DMS 273 treated with DMSO at 0.1 percent for 48 hours (cell line): ENCODE measurements around the gene ERBIN.
"Not testable (repeated sequence)": the region's sequence is repeated elsewhere in the genome, so short reads cannot be mapped to it uniquely, and the experiment has no call there.

Experiments
- DNase-seq: peaks from one replicate; lab custom pipeline; 2025; lab: John Stamatoyannopoulos, UW

ERBIN gene, protein sequence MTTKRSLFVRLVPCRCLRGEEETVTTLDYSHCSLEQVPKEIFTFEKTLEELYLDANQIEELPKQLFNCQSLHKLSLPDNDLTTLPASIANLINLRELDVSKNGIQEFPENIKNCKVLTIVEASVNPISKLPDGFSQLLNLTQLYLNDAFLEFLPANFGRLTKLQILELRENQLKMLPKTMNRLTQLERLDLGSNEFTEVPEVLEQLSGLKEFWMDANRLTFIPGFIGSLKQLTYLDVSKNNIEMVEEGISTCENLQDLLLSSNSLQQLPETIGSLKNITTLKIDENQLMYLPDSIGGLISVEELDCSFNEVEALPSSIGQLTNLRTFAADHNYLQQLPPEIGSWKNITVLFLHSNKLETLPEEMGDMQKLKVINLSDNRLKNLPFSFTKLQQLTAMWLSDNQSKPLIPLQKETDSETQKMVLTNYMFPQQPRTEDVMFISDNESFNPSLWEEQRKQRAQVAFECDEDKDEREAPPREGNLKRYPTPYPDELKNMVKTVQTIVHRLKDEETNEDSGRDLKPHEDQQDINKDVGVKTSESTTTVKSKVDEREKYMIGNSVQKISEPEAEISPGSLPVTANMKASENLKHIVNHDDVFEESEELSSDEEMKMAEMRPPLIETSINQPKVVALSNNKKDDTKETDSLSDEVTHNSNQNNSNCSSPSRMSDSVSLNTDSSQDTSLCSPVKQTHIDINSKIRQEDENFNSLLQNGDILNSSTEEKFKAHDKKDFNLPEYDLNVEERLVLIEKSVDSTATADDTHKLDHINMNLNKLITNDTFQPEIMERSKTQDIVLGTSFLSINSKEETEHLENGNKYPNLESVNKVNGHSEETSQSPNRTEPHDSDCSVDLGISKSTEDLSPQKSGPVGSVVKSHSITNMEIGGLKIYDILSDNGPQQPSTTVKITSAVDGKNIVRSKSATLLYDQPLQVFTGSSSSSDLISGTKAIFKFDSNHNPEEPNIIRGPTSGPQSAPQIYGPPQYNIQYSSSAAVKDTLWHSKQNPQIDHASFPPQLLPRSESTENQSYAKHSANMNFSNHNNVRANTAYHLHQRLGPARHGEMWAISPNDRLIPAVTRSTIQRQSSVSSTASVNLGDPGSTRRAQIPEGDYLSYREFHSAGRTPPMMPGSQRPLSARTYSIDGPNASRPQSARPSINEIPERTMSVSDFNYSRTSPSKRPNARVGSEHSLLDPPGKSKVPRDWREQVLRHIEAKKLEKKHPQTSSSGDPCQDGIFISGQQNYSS (N-terminal part only)

DNA sequence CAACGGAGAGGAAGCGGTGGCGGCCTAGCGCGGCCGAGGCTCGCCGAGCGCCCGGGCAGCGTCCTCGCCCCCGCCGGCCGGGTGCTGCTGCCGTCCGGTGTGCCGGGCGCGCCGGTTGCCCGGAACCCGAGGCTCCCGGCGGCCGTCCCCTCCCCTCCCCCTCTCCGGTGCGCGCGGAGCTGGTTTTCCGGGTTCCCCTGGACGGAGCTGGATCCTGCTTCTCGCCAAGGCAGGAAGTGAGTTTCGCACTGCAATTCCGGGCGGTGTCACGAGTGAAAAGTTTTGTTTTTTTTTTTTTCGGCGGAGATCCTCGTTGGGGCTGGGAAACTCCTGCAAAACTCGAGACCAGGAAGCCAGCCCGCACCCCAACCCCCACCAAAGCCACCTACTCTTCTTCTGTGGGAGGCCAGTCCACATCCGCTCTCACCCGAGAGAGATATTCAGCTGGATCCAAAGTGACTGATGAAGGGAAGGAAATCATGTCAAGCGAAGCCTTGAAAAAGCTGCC lies at the start of gene ERBIN:
Gene ERBIN (plus strand): TSS at position 300 of the 508 bp plus-strand sequence. CDS start 66,144 bp downstream, outside the sequence.
- DNase-seq = peak; percentile 15

DNA sequence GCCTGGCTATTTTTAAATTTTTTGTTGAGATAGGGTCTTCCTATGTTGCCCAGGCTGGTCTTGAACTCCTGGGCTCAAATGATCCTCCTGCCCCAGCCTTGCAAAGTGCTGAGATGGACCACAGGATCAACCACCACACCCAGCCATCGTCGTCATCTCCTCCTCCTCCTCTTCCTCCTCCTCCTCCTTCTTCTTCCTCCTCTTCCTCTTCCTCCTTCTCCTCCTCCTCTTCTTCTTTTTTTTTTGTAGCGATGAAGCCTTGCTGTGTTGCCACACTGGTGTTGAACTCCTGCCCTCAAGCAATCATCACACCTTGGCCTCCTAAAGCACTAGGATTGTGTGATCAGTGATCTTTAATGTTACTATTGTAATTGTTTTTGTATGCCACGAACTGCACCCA lies 49.4 kb upstream of the ERBIN start:
- no peak for DNase-seq

DNA sequence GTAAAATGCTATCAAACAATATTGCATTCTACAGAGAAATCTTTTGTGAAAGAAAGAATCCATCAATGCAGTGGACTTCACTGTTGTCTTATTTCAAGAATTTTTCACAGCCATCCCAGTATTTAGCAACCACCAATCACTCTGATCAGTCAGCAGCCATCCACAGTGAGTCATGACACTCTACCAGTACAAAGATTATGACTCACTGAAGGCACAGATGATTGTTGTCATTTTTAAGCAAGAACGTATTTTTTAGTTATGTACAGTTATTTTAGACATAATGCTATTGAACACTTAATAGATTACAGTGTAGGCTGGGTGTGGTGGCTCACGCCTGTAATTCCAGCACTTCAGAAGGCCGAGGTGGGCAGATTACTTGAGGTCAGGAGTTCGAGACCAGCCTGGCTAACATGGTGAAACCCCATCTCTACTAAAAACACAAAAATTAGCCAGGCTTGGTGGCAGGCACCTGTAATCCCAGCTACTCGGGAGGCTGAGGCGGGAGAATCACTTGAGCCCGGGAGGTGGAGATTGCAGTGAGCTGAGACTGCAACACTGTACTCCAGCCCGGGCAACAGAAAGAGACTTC lies 46.6 kb upstream of the ERBIN start:
- DNase-seq = not testable (repeated sequence)

DNA sequence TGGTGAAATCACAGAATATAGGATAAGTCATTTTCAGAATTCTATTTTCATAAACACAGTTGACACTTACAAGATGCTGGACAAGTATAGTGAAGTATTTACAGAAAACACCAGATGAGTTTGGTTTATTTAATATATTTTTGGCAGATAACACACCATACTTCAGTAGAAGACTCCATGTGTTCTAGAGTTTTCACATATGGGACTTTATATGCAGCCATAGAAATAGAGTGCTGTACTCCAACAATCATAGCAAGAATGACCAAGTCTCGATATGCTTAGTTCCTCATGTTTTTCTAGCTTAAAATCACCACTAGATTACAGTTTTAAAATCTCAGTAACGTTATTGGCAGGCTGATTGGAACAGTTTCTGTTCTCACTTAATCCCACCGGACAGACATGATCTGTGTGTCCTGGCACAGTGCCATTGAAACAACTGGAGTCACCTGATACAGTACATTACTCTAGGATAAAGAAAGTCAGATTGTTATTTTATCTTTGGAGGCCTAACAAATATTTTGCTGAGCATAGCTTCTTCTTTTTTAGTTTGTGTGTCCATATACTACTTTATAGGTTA lies 45.8 kb upstream of the ERBIN start:
- DNase-seq = no peak

DNA sequence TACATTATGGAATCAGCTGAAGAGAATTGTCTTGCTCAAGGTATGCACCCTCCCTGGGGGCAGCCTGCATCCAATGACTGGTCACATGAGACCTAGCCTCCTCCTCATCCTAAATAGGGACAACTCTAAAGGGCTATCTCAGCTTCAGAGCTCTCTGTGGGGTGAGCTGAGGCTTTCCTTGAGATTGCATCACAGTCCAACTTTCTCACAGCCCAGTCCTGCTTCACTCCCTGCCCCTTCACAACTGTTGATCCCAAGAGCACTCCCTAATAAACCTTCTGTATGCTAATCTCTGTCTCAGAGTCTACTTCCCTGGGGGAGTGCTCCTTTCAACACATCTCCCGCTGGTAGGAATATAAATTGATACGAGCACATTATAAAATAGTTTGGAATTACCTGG lies 44.1 kb upstream of the ERBIN start:
- no peak for DNase-seq

DNA sequence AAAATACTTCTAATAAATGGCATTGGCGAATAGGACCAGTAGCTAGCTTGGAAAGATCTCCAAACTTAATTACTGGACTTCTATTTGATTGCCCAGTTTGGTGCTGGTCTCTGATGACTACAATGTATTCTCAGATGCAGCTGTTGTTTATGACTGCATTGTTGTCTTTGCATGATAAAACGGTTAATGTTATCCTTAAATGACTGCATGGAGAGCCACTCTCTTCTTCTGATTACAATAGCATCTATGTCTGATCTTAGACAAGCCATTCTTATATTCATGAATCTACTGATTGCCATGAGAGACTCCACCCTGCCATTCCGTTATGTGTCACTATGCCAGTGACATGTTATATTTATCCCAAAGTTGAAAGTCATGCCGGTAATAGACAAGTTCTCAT lies 42.9 kb upstream of the ERBIN start:
- no peak for DNase-seq

DNA sequence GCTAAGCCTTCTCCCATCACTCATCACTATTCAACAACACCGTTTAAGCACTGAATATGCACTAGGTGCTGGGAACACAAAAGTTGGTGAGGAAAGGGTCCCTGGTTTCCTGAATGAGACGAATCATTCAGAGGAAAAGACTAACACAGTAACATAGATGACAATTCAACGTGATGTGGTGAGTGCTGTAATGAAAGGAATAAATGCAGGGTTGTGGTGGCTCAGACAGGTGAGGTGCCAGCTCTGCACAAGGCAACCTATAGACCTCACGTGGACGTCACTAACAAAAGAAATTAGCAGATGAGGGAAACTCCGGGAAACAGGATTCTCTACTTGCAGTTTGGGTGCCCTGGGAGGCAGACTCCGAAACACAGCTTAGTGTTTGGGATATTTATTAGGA lies 40.0 kb upstream of the ERBIN start:
- no peak for DNase-seq

DNA sequence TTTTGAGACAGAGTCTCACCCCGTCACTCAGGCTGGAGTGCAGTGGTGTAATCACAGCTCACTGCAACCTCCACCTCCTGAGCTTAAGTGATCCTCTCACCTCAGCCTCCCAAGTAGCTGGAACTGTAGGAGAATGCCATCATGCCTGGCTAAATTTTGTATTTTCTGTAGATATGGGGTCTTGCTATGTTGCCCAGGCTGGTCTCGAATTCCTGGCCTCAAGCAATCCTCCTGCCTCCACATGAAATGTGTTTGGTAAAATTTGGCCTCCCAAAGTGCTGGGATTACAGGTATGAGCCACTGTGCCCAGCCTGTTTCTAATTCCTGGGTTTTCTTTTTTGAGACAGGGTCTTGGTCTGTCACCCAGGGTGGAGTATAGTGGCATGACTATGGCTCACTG lies 34.4 kb upstream of the ERBIN start:
- DNase-seq = not testable (repeated sequence)

DNA sequence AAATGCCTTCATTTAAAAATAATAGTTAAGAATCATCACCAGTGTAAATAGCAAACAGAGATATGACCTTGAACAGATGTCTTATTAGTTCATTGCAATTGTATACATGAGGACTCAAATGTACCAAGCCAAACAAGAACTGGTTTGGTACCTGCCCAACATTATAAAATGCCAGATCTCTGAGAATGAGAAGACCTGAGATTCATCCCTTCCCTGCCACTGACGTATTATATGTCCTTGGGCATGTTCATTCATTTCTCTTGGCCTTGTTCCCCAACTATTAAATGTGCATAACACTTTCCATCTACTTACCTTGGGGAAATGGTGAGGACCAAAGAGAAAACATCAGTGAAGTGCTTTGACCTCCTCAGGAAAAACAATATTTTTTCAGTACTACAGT lies 33.6 kb upstream of the ERBIN start:
- no peak for DNase-seq

DNA sequence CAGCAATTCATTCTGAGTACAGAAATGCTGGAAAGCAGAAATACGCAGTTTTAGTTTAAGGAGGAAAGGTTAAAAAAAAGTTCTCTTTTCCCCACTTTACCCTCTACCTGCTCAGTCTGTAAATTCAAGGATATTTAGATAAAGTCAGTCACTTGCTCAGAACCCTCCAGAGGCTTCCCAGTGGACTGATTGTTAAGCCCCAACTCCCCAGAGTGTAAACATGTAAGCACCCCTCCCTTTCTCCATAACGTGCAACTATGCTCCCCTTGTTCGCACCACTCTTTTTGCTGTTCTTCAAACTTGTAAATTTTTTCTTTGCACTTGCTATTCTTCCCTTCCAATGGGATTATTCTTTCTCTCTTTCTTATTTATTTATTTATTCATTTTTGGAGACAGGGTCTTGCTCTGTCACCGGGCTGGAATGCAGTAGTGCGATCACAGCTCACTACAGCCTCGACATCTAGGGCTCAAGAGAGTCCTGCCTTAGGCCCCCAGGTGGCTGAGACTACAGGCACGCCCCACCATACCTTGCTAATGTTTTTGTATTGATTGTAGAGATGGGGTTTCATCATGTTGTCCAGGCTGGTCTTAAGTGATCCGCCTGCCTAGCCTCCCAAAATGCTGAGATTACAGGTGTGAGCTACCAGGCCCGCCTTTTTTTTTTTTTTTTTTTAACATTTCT lies 32.5 kb upstream of the ERBIN start:
- DNase-seq = no peak

DNA sequence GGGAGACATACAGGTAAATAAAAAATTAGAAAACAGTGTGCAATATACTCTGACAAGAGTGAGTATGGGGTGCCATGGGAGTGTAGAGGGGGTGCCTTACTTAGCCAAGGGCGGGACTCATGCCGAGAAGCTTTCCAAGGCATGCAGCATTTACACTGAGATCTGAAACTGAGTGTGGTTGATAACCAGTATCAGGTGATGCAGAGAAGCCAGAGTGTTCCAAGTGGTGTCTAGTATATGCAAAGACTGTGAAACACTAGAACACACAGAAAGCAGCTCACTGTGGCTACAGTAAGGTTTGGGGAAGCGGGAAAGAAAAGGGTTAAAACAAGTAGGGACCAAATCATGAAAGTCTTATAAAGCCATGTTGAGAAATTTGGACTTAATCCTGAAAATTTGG lies 30.5 kb upstream of the ERBIN start:
- DNase-seq = no peak

DNA sequence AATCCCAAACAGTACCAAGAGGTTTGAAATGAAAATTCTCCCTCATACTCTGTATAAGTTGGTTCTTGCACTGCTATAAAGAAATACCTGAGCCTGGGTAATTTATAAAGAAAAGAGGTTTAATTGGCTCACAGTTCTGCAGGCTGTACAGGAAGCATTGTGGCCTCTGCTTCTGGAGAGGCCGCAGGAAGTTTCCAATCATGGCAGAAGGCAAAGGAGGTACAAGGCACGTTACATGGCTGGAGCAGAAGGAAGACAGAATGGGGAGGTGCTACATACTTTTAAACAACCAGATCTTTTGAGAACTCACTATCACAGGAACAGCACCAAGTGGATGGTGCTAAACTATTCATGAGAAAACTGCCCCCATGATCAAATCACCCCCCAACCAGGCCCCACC lies 25.6 kb upstream of the ERBIN start:
- no peak for DNase-seq

DNA sequence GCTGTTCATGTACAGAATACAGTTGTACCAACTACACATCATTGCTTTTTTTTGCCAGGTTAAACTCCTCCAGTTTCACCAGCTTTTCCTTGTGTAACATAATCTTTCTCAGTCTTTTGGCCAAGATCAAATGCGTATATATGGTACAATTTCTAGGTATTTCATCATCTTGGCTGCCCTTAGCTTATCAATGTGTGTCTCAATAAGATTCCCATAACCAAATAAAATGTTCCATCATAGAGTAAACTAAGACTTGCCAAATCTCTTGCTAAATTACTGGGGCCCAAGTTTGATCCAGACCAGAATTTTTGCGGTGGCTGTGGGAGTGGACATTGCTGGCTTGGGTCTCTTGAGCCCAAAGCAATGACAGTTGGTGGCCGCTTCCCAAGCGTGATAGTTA lies 24.3 kb upstream of the ERBIN start:
- no peak for DNase-seq

DNA sequence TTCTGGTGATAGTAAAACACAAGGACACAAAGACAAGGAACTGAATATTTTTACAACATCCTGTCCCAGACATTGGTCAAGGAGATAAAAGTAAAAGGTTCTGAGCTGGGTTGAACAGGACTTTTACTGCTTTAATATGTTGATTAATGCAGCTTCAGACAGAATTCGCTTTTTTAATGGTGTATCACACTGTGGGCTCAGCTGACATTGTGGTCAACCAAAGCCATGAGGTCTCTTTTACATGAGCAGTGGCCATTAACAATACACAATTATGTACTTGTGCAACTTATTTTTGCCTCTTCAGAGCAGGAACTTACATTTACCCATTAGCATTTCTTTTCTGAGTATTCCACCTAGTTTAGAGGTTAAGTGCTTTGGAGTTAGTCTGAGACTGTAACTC lies 22.8 kb upstream of the ERBIN start:
- DNase-seq = no peak

DNA sequence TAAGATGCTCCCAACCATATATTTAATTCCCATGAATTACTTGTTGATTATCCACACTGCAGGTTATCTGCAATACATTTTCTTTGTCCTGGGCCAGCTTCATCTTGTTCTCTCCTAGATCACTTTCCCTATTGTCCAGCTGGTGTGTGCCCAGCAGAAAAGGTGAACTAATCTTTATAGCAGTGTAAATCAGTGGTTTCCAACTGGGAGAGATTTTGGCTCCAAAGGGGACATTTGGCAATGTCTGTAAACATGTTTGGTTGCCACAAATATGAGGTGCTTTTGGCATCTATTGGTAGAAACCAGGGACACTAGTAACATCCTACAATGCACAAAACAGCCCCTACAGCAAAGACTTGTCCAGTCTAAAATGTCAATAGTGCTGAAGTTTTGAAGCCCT lies 20.1 kb upstream of the ERBIN start:
- DNase-seq = no peak

DNA sequence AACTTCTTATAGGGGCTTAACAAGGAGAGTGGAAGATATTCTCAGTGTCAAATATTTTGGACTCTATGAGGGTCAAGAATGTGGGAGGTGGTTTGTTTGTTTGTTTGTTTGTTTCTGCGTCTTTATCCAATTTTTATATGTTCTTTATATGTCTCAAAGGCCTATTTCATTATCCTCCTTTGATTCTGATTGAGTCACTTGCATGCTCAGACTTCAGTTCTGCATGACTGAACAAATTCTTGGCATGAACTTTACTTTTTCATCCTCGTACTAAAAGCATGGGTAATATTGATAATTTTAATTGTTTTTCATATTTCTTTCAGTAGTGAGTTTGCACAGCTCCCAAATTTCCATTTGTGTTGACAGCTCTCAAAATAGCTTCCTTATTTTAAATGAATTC lies 19.2 kb upstream of the ERBIN start:
- DNase-seq = no peak

DNA sequence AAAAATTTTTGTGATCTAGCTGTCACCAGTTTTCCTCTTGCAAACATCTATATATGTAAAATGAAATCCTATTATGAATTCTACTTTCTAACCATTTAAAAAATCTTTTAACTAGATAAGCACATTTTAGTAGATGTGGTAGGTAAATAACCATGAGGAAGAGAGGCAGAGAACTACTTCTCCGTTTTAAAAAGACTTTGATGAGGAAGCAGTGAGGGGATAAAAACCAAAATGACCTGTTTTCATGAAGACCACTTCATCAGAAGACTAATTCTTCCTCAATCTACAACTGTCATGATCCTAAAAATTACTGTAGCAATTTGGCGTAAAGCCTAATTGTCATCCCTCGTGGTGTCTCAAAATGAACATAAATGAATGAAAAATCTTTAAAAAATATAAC lies 15.7 kb upstream of the ERBIN start:
- DNase-seq = no peak

DNA sequence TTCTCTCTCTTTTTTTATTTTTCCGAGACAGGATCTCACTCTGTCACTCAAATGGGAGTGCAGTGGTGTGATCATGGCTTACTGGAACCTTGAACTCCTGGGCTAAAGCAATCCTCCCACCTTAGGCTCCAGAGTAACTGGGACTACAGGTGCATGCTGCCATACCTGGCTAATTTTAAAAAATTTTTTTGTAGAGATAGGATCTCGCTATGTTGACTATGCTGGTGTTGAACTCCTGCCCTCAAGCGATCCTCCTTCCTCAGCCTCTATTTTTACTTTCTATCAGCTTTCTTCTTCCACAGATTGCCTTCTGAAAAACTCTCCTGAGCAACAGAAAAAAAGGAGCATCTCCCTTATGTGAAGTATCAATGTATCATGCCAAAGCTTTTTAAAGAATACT lies 14.1 kb upstream of the ERBIN start:
- no peak for DNase-seq

DNA sequence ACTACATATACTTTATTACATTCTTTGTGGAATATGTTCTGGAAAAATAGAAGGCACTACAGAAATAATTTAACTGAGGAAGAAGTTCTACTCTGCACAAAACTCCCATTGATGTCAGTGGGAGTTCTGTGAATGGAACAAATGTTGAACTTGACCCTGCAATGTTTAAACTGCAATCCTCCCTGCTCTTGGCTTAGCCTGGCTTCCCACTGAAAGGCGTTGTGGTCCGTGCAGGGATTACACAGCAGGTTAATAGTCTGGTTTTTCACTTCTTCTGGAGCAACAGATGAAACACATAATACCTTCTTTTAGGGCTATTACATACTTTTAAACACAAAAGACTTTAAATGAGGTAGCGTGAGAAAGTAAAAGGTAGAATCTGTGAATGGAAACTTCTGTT lies 12.9 kb upstream of the ERBIN start:
- no peak for DNase-seq

DNA sequence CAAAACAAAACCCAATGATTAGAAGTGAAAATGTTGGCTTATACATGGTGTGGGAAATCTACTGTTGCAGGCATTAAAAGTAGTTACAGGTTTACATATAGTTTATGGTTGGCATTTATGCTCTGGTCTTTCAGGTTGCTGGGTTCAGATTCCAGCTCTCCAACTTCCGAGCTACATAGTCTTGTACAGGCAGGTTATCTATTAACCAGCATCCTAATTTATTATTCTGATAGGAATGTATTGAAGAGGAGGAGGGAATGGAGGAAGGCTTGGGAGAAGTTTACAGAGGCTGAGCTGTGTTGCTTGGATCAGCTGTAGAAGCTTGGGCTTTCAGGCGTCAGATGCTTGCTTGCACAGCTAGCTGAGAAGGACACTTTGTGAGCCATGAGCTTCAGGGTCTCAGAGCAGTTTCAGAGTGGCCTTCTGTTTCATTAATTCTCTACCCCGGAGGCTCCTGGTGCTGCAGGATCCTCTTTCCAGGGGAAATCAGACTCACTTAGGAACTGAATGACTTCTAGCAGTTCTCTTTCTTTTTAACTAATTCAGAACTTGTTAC lies 11.7 kb upstream of the ERBIN start:
- no peak for DNase-seq

DNA sequence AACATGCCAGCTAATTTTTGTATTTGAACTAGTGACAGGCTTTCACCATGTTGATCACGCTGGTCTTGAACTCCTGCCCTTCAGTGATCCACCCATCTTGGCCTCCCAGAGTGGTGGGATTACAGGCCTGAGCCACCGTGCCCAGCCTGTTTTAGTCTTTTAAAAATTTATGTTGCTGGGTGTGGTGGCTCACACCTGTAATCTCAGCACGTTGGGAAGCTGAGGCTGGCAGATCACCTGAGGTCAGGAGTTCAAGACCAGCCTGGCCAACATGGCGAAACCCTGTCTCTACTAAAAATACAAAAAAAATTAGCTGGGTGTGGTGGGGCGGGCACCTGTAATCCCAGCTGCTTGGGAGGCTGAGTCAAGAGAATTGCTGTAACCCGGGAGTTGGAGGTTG lies 10.7 kb upstream of the ERBIN start:
- not testable (repeated sequence) for DNase-seq
